Measurements from ENCODE around the gene DOCK1. TPM values are rescaled to one million over a fixed set of nuclear protein-coding genes. Genes with fewer than 3 reads are reported as not detected.

The DOCK1 gene
- total RNA-seq, 2 experiments from 2014 or later = 0.14 to 0.18 TPM

DNA sequence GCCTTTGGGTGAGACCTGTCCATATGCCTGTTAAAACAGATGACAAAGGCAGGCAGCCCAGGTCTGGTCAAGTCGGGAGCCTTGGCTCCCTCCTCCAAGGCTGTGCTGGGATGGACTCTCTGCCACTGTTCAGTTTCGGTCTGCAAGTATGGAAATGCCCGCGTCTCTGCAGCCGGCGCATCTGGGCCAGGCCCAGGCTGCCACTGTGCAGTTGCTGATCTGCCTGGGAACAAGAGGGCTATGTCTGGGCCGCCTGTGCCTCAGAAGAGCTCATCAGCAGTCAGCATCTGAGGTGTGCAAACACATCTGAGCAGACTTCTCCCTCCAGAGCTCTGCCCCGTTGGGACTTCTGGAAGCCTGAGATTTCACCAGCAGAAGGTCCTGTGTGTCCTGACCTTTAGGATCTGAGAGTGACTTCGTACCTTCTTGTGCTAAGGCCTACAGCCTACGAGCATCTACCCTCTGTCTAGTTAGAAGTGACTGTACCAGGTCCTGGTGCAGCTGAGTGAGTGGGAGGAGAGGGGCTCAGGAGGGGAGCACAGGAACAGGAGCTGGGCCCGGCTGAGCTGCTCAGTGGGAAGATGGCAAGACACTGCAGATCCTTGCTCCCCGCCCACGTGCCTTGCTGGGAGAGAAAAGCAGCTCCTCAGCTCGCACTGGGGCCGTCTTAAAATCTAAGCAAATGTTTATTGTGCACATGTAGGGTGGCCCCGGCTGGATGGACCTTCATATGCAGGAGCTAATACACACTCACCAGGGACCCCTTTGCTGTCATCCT, 50.9 kb downstream of the DOCK1 start:
- no peaks in the 10 kb centered on the region for H3K36me3 Mint-ChIP-seq (ENCODE audit: low read depth)
- no peaks in the 10 kb centered on the region for H3K27me3 Mint-ChIP-seq
- H3K9me3 Mint-ChIP-seq = no peaks in the 10 kb centered on the region
- TF ChIP-seq, protein P1, sequence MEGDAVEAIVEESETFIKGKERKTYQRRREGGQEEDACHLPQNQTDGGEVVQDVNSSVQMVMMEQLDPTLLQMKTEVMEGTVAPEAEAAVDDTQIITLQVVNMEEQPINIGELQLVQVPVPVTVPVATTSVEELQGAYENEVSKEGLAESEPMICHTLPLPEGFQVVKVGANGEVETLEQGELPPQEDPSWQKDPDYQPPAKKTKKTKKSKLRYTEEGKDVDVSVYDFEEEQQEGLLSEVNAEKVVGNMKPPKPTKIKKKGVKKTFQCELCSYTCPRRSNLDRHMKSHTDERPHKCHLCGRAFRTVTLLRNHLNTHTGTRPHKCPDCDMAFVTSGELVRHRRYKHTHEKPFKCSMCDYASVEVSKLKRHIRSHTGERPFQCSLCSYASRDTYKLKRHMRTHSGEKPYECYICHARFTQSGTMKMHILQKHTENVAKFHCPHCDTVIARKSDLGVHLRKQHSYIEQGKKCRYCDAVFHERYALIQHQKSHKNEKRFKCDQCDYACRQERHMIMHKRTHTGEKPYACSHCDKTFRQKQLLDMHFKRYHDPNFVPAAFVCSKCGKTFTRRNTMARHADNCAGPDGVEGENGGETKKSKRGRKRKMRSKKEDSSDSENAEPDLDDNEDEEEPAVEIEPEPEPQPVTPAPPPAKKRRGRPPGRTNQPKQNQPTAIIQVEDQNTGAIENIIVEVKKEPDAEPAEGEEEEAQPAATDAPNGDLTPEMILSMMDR (IDR thresholded peaks at IDR 0.05) = no peak
- H3K4me1 Mint-ChIP-seq (ENCODE audit: low read depth) = no peaks in the 10 kb centered on the region
- ATAC-seq = no peak
- ChIA-PET CTCF (no interaction called here), POLR2A (no interaction called here)
- intact Hi-C loops (cut with micrococcal nuclease) = no loop called here
- no peak overlapping the region for H3K27ac Mint-ChIP-seq
- DNase-seq = no peak
- no peak overlapping the region for H3K4me3 Mint-ChIP-seq

DNA sequence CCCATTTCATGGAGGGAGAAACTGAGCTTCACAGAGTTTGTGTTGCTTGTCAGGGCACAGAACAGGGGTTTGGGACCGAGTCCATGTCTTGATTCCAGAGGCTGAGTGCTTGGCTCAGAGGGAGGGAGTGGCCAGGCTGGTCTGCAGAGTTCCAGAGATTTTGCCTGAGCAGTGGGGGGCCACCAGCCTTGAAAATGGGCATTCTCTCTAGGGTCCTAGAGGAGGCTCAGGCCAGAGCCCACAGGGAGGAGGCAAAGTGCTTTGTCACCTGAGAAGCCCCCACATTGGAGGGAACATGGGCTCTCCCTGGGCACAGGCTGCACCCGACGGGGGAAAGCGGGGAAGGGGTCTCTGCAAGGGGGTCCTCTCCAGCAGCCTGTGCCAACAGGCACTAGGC, 51.5 kb downstream of the DOCK1 start:
- H3K27ac Mint-ChIP-seq = no peak overlapping the region
- ATAC-seq = no peak
- H3K4me3 Mint-ChIP-seq = no peak overlapping the region
- peaks cover 4% of the 10 kb centered on the region for H3K4me1 Mint-ChIP-seq (ENCODE audit: low read depth)
- CTCF ChIA-PET = no interaction called here
- TF ChIP-seq, protein P1 (IDR thresholded peaks at IDR 0.05) = no peak
- intact Hi-C loops (cut with micrococcal nuclease) = no loop called here
- no peak for DNase-seq
- no peaks in the 10 kb centered on the region for H3K27me3 Mint-ChIP-seq
- H3K36me3 Mint-ChIP-seq (ENCODE audit: low read depth) = no peaks in the 10 kb centered on the region
- no peaks in the 10 kb centered on the region for H3K9me3 Mint-ChIP-seq
- POLR2A ChIA-PET = no interaction called here

DNA sequence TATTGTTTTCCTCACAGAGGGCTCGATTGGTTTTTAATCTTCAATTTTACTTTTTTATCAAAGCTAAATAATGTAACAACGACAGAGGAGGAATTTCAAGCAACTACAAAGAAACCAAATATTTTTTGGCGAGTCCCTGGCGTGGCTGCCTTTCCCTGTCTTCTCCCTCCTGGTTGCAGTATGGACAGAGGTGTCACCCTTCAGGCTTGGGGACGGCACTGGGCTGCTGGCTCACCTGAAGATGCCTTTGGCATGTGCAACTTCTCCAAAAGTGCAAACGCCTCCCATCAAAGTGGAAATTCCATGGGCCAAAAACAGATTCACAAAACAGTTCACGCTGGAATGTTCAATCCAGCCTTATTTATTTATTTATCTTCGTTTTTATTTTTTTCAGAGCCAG, 51.9 kb downstream of the DOCK1 start:
- Mint-ChIP-seq H3K4me1 (ENCODE audit: low read depth) (peaks cover 4% of the 10 kb centered on the region), H3K27me3 (no peaks in the 10 kb centered on the region), H3K36me3 (ENCODE audit: low read depth) (no peaks in the 10 kb centered on the region), H3K9me3 (no peaks in the 10 kb centered on the region), H3K4me3 (no peak overlapping the region), H3K27ac (no peak overlapping the region)
- DNase-seq (no peak), ATAC-seq (no peak)
- intact Hi-C loops (cut with micrococcal nuclease) = no loop called here
- POLR2A ChIA-PET = no interaction called here
- TF ChIP-seq, protein P1 (IDR thresholded peaks at IDR 0.05) = no peak
- CTCF ChIA-PET = no interaction called here

DNA sequence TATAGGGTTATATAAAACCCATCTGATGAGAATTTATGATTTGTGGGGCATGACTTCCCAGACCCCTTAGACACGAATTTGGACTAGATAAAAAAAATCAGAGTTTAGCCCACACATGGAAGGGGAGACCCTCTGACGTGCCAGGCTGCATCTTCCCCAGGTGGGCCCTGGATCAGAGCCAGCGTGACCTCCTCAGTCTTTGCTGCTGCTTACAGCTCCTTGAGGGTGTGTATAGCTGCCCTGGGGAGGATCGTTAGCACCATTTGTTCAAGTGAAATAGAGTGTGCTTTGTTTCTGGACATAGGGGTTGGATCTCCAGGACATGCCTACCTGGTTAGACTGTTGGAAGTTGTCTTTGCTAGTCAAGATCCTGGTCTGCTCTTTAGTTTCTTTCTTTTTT, 54.2 kb downstream of the DOCK1 start:
- Mint-ChIP-seq H3K36me3 (ENCODE audit: low read depth) (no peaks in the 10 kb centered on the region), H3K4me1 (ENCODE audit: low read depth) (peaks cover 4% of the 10 kb centered on the region), H3K27me3 (no peaks in the 10 kb centered on the region), H3K27ac (no peak overlapping the region), H3K4me3 (no peak overlapping the region), H3K9me3 (no peaks in the 10 kb centered on the region)
- DNase-seq = no peak
- ChIA-PET POLR2A (no interaction called here), CTCF (no interaction called here)
- intact Hi-C loops (cut with micrococcal nuclease) = no loop called here
- TF ChIP-seq, protein P1 (IDR thresholded peaks at IDR 0.05) = no peak
- no peak for ATAC-seq

DNA sequence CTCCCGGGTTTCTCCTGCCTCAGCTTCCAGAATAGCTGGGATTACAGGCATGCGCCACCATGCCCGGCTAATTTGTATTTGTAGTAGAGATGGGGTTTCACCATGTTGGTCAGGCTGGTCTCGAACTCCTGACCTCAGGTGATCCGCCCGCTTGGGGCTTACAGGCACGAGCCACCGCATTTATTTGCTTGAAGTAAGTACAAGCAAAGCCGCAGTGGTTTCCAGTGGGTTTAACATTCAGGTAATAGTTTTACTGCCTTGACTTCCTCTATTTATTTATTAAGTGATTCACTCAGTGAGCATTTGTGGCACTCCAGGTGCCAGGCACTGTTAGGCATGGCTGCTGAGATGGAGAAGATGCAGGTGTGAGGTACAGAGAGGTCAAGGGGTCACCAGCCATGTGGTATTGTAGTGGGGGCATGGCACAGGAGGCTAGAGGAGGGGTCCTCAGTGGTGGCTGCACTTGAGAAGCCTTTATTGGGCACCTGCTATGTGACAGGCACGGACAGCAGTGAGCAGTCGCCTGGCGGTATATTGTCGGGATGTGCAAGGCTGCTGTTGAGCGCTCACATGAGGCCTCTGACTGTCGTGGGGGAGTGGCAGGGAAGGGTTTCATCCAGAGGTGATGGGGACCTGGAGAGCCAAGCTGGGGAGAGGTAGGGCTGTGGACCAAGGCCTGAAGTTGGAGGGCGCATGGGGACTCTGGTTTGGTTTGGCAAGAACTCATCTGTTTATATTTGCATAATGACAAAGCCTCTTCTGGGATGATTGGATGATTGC, 54.9 kb downstream of the DOCK1 start:
- no peaks in the 10 kb centered on the region for H3K27me3 Mint-ChIP-seq
- no peaks in the 10 kb centered on the region for H3K36me3 Mint-ChIP-seq (ENCODE audit: low read depth)
- TF ChIP-seq, protein P1 (IDR thresholded peaks at IDR 0.05) = no peak
- intact Hi-C loops (cut with micrococcal nuclease) = no loop called here
- ChIA-PET CTCF (no interaction called here), POLR2A (no interaction called here)
- peaks cover 4% of the 10 kb centered on the region for H3K4me1 Mint-ChIP-seq (ENCODE audit: low read depth)
- no peak for DNase-seq
- H3K9me3 Mint-ChIP-seq = no peaks in the 10 kb centered on the region
- H3K27ac Mint-ChIP-seq = no peak overlapping the region
- H3K4me3 Mint-ChIP-seq = no peak overlapping the region
- ATAC-seq = no peak
